ENCODE results near the gene PRB2. TPM values are rescaled to one million over a fixed set of nuclear protein-coding genes. Genes with fewer than 3 reads are reported as not detected.
"Not testable (repeated sequence)": the region's sequence is repeated elsewhere in the genome, so short reads cannot be mapped to it uniquely, and the experiment has no call there.

The PRB2 gene
- total and polyA plus RNA-seq, 2 experiments from 2014 or later = not detected

DNA sequence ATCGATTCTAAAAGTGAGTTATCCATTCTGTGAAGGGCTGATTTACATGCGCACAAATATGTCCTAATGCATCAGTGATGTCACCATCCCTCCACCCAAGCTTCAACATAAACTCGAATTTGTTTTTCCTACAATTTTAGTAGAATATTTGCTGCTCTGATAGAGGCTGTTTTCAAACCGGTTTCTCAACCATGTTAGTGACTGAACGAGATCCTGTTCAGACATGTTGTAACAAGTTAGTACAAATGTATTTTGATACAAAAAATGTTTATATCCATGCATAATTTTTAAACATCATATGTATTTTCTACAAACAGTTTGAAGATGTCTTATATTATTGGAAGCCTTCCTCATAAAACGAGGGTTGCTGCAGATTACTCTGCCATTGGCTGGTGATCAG, 12.7 kb upstream of the PRB2 start:
- Histone ChIP-seq H3K27ac (ENCODE audit: low read depth) (no peak overlapping the region), H3K27me3 (ENCODE audit: insufficient read depth) (no peaks in the 10 kb centered on the region), H3F3A (replicated peaks; ENCODE audit: low read depth) (no peaks in the 10 kb centered on the region), H3K4me3 (no peak overlapping the region), H2AFZ (no peak overlapping the region), H3K36me3 (ENCODE audit: insufficient read depth) (no peaks in the 10 kb centered on the region), H3K4me1 (ENCODE audit: insufficient read depth) (no peaks in the 10 kb centered on the region), H3K79me2 (replicated peaks; ENCODE audit: insufficient read depth) (no peaks in the 10 kb centered on the region), H3K4me2 (no peak overlapping the region), H4K20me1 (replicated peaks; ENCODE audit: insufficient read depth) (no peaks in the 10 kb centered on the region), H3K9me2 (ENCODE audit: insufficient read depth) (0 out of 2 replicates have a peak, but pooled peaks cover 2% of the 10 kb centered on the region)
- Mint-ChIP-seq H3K27me3 (ENCODE audit: insufficient read depth, low read depth, poor library complexity) (peaks cover 3% of the 10 kb centered on the region), H3K4me1 (no peaks in the 10 kb centered on the region), H3K9me3 (peaks cover 12% of the 10 kb centered on the region), H3K4me3 (no peak overlapping the region), H3K36me3 (ENCODE audit: low read depth) (no peaks in the 10 kb centered on the region), H3K27ac (no peak overlapping the region)
- ATAC-seq = no peak
- TF ChIP-seq JUNB (IDR thresholded peaks at IDR 0.05; ENCODE audit: unreplicated experiment) (no peak), ZNF114 (CRISPR knock-in tag; IDR thresholded peaks at IDR 0.05) (no peak)
- no peak for DNase-seq (ENCODE audit: low spot score)

DNA sequence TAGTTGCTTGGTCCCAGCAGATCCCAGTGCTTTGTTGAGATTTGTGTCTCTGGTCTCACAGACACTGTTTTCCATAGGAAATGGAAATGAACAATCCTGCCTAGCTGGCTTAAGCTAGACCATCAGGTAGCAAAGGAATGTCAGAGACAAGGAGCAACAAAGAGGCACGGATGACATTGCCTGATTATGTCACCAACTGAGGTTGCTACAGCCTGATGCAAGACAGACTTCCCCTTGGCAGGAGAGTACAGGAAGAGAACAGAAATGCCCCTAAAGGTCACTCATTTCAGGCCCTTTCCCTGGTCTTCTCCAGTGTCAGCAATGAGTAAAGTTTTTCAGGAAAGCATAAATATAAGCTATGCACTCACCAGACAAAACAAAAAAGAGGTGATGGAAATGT, 2.0 kb upstream of the PRB2 start:
- H3K36me3 ChIP-seq (ENCODE audit: insufficient read depth) = no peaks in the 10 kb centered on the region
- H3K27ac Mint-ChIP-seq = 0 out of 2 replicates have a peak overlapping the region, but pooled peaks have one; percentile 16
- TF ChIP-seq EZH2 (IDR thresholded peaks at IDR 0.05; ENCODE audit: low read depth, unreplicated experiment) (no peak), ZNF331 (CRISPR knock-in tag; IDR thresholded peaks at IDR 0.05; ENCODE audit: low read depth) (no peak), POLR2AphosphoS5 (IDR thresholded peaks at IDR 0.05; ENCODE audit: low read depth) (no peak), CREB1 (CRISPR knock-in tag; IDR thresholded peaks at IDR 0.05; ENCODE audit: low read depth) (no peak), ETS1 (IDR thresholded peaks at IDR 0.05) (no peak)

GRCh38 chr12:11391456-11391855, 3.9 kb downstream of the PRB2 start:
- not testable (repeated sequence) for H2AFZ ChIP-seq; H3K9me3 Mint-ChIP-seq; H3F3A ChIP-seq (replicated peaks; ENCODE audit: low read depth); H3K9me2 ChIP-seq (ENCODE audit: insufficient read depth); H3K36me3 ChIP-seq (ENCODE audit: insufficient read depth); H3K4me1 Mint-ChIP-seq; H3K27me3 Mint-ChIP-seq (ENCODE audit: insufficient read depth, low read depth, poor library complexity); H3K4me1 ChIP-seq (ENCODE audit: insufficient read depth); H3K36me3 Mint-ChIP-seq (ENCODE audit: low read depth); H3K4me3 ChIP-seq; H3K79me2 ChIP-seq (replicated peaks; ENCODE audit: insufficient read depth); H3K4me3 Mint-ChIP-seq; H4K20me1 ChIP-seq (replicated peaks; ENCODE audit: insufficient read depth); H3K4me2 ChIP-seq; ATAC-seq; H3K27ac Mint-ChIP-seq; DNase-seq (ENCODE audit: low spot score); H3K27me3 ChIP-seq (ENCODE audit: insufficient read depth); H3K27ac ChIP-seq (ENCODE audit: low read depth)

More for the DNA sequence above, 2.0 kb upstream of the PRB2 start:
- Histone ChIP-seq H3F3A (replicated peaks; ENCODE audit: low read depth) (no peaks in the 10 kb centered on the region), H3K79me2 (replicated peaks; ENCODE audit: insufficient read depth) (no peaks in the 10 kb centered on the region), H3K4me2 (no peak overlapping the region), H3K9me2 (ENCODE audit: insufficient read depth) (no peaks in the 10 kb centered on the region), H3K4me1 (ENCODE audit: insufficient read depth) (no peaks in the 10 kb centered on the region), H2AFZ (no peak overlapping the region), H3K27ac (ENCODE audit: low read depth) (no peak overlapping the region), H3K27me3 (ENCODE audit: insufficient read depth) (no peaks in the 10 kb centered on the region), H3K4me3 (no peak overlapping the region), H4K20me1 (replicated peaks; ENCODE audit: insufficient read depth) (no peaks in the 10 kb centered on the region)
- H3K27me3 Mint-ChIP-seq (ENCODE audit: insufficient read depth, low read depth, poor library complexity) = no peaks in the 10 kb centered on the region
- no peak overlapping the region for H3K4me3 Mint-ChIP-seq
- ATAC-seq (no peak; the same call in 2 of the 3 replicates), DNase-seq (ENCODE audit: low spot score) (peak; percentile 15)
- H3K9me3 Mint-ChIP-seq = no peaks in the 10 kb centered on the region
- peaks cover 3% of the 10 kb centered on the region; the same call in 2 of the 3 replicates for H3K4me1 Mint-ChIP-seq
- H3K36me3 Mint-ChIP-seq (ENCODE audit: low read depth) = no peaks in the 10 kb centered on the region

GRCh38 chr12:11377420-11377819, 17.9 kb downstream of the PRB2 start:
- H3K4me1 ChIP-seq (ENCODE audit: insufficient read depth); DNase-seq (ENCODE audit: low spot score); H3K4me2 ChIP-seq; H3K36me3 ChIP-seq (ENCODE audit: insufficient read depth); H3K27ac Mint-ChIP-seq; H3K4me3 ChIP-seq; H2AFZ ChIP-seq; H3F3A ChIP-seq (replicated peaks; ENCODE audit: low read depth); H3K9me2 ChIP-seq (ENCODE audit: insufficient read depth); H3K27me3 ChIP-seq (ENCODE audit: insufficient read depth); ATAC-seq; H3K4me3 Mint-ChIP-seq; H4K20me1 ChIP-seq (replicated peaks; ENCODE audit: insufficient read depth); H3K27ac ChIP-seq (ENCODE audit: low read depth); H3K4me1 Mint-ChIP-seq; H3K79me2 ChIP-seq (replicated peaks; ENCODE audit: insufficient read depth); H3K27me3 Mint-ChIP-seq (ENCODE audit: insufficient read depth, low read depth, poor library complexity): not testable (repeated sequence)
- peaks cover 14% of the 10 kb centered on the region; the same call in 2 of the 3 replicates for H3K36me3 Mint-ChIP-seq (ENCODE audit: low read depth)
- H3K9me3 Mint-ChIP-seq = peaks cover 35% of the 10 kb centered on the region
